NT2/D1 (cell line): ENCODE measurements around the gene KRT17.
"Not testable (repeated sequence)": the region's sequence is repeated elsewhere in the genome, so short reads cannot be mapped to it uniquely, and the experiment has no call there.

Source experiments
- DNase-seq: peaks from one replicate; pipeline ENCODE4 v3.0.0-alpha.2; 2011; ENCODE audit warnings: low read depth, low spot score
- H3K27me3 ChIP-seq: 2 replicates; pipeline ENCODE4 v1.6.0; 2011; ENCODE audit warnings: mild to moderate bottlenecking; ENCODE audit not compliant: insufficient read length, insufficient read depth
- H3K36me3 ChIP-seq: 2 replicates; pipeline ENCODE4 v1.6.1; 2011; ENCODE audit warnings: mild to moderate bottlenecking, low read length, mixed read lengths; ENCODE audit not compliant: insufficient read depth, insufficient read length
- H3K4me1 ChIP-seq: 2 replicates; pipeline ENCODE4 v1.5.1; 2011; ENCODE audit not compliant: insufficient read depth, insufficient read length
- H3K4me3 ChIP-seq: 2 replicates; pipeline ENCODE4 v1.5.1; 2011; ENCODE audit warnings: low read depth; ENCODE audit not compliant: insufficient read length
- H3K9ac ChIP-seq: 2 replicates; pipeline ENCODE4 v1.6.0; 2011; ENCODE audit warnings: low read depth; ENCODE audit not compliant: insufficient read length
- H3K9me3 ChIP-seq: 2 replicates; pipeline ENCODE4 v1.5.1; 2011; ENCODE audit warnings: mild to moderate bottlenecking, low read length; ENCODE audit not compliant: insufficient read depth
- SUZ12 ChIP-seq: IDR thresholded peaks from 2 replicates; pipeline ENCODE4 v1.6.1; 2011; ENCODE audit not compliant: insufficient read length, insufficient read depth; ENCODE audit errors: extremely low read depth
- YY1 ChIP-seq: IDR thresholded peaks from 2 replicates; pipeline ENCODE4 v1.6.1; 2011; ENCODE audit not compliant: insufficient read length, insufficient read depth
- ZNF274 ChIP-seq: IDR thresholded peaks from 2 replicates; pipeline ENCODE4 v1.6.1; 2011; ENCODE audit warnings: mild to moderate bottlenecking, low read depth, low read length

KRT17 gene

GRCh38 chr17:41625602-41626001 lies 1.2 kb upstream of the KRT17 start:
- Histone ChIP-seq H3K4me3 (no peak overlapping the region), H3K27me3 (no peaks in the 10 kb centered on the region), H3K9me3 (no peaks in the 10 kb centered on the region), H3K4me1 (peaks cover 38% of the 10 kb centered on the region), H3K36me3 (no peaks in the 10 kb centered on the region), H3K9ac (no peak overlapping the region)
- TF ChIP-seq ZNF274 = no peak
- no peak for TF ChIP-seq SUZ12
- TF ChIP-seq YY1 = no peak
- DNase-seq = no peak

- H3K9ac ChIP-seq = peak overlapping the region; percentile 15
- not testable (repeated sequence) for H3K27me3 ChIP-seq, H3K36me3 ChIP-seq, H3K4me3 ChIP-seq, DNase-seq, H3K9me3 ChIP-seq
- H3K4me1 ChIP-seq = peaks cover 36% of the 10 kb centered on the region
These were observed 1.1 kb downstream of the KRT17 start for GRCh38 chr17:41623184-41623861.

DNA sequence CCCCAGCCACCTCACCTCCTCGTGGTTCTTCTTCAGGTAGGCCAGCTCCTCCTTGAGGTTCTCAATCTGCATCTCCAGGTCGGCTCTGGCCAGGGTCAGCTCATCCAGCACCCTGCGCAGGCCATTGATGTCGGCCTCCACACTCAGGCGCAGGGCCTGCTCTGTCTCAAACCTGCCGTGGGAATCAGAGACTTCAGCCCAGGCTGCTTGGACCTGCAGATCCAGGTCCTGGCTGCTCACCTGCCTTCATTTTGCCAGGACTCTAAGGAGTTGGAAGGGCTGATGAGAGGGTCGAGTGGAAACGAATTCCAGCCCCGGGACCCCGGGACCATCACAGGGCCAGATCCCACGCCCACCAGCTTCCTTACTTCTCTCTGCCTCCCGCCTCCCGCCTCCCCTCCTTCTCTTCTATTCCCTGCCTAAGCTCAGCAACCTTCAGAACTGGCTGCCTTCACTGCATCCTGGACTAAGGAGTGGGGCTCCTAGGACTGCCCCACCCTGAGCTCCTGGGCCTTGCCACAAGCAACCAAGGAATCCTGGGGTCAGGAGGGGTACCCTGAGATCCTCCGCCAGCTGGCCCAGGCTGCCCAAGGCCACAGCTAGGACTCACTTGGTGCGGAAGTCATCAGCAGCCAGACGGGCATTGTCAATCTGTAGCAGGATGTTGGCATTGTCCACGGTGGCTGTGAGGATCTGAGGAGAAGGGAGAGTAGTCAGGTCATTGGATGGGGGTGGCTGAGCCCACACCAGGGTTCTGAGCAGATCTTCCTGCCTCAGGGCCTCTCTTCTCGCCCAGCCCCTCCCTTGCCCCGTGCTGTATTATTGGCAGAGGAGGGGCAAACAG lies 1.8 kb downstream of the KRT17 start:
- Histone ChIP-seq H3K4me1 (peaks cover 37% of the 10 kb centered on the region), H3K9ac (peak overlapping the region; percentile 15)
- H3K36me3 ChIP-seq, H3K9me3 ChIP-seq, H3K27me3 ChIP-seq, H3K4me3 ChIP-seq, DNase-seq: not testable (repeated sequence)

DNA sequence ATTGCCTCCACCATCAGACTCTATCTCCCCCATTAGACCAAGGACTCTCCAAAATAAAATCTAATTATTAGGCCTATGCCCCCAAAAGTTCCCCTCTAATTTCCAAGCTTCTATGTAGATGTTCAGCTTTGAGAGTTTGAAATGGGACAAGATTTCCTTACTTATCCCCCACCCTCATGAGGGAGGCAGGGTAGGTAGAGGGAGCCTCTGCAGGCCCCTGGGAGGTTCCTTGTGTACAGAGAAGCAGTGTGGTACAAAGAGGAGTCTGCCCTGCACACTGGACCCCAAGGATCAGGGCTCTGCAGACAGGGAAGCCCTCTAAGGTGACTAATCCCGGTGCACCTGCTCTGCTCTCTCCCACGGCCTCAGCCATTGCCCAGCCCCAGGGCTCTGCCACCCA lies 2.5 kb downstream of the KRT17 start:
- no peak for TF ChIP-seq ZNF274
- TF ChIP-seq YY1 = no peak
- TF ChIP-seq SUZ12 = no peak
- H3K9ac ChIP-seq = no peak overlapping the region
- no peaks in the 10 kb centered on the region for H3K27me3 ChIP-seq
- no peak overlapping the region for H3K4me3 ChIP-seq
- no peaks in the 10 kb centered on the region for H3K9me3 ChIP-seq
- DNase-seq = no peak
- no peaks in the 10 kb centered on the region for H3K36me3 ChIP-seq
- H3K4me1 ChIP-seq = peaks cover 34% of the 10 kb centered on the region

- not testable (repeated sequence) for H3K9ac ChIP-seq, DNase-seq, H3K9me3 ChIP-seq, H3K4me3 ChIP-seq, H3K27me3 ChIP-seq, H3K36me3 ChIP-seq
- peaks cover 36% of the 10 kb centered on the region for H3K4me1 ChIP-seq
These were observed 2.9 kb downstream of the KRT17 start for GRCh38 chr17:41621435-41621817.

- Histone ChIP-seq H3K4me1 (peaks cover 41% of the 10 kb centered on the region), H3K9ac (no peak overlapping the region), H3K4me3 (no peak overlapping the region), H3K9me3 (no peaks in the 10 kb centered on the region), H3K36me3 (no peaks in the 10 kb centered on the region), H3K27me3 (no peaks in the 10 kb centered on the region)
- no peak for TF ChIP-seq SUZ12
- no peak for TF ChIP-seq YY1
- TF ChIP-seq ZNF274 = no peak
- DNase-seq = no peak
These were observed 3.6 kb downstream of the KRT17 start for GRCh38 chr17:41620583-41621434.

DNA sequence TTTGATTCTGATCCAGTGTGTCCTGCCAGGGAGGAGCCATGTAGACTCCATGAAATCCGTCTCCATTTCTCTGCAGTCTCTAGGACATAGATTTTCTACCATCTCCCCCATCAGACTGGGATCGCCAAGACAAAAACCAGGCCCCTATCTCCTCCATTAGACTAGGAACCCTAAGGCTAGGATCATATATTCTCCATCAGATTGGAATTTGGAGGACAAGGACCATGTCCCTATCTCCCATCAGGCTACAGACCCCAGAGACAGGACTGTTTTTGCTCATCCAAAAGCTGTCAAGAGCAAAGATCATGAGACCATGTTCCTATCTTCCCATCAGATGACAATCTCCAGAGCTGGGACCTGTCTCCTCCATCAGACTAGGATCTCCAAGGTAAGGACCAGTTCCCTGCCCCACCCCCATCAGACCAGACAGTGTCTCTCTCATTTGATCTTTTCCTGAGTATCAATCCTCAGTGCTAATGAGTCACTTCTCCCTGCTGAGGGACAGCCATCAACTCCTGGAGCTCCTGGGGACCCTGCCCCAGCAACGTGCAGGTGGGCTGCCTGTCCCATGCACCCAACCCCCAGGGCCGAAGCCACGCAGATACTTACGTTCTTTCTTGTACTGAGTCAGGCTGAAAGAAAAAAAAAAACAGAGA lies 4.3 kb downstream of the KRT17 start:
- not testable (repeated sequence) for H3K36me3 ChIP-seq, H3K9ac ChIP-seq, DNase-seq, H3K4me3 ChIP-seq, H3K27me3 ChIP-seq, H3K9me3 ChIP-seq
- peaks cover 43% of the 10 kb centered on the region for H3K4me1 ChIP-seq
